NCI-H146 (cell line): ENCODE data around the gene NR0B2.
"Not testable (repeated sequence)": the region's sequence is repeated elsewhere in the genome, so short reads cannot be mapped to it uniquely, and the experiment has no call there.

ENCODE experiments used
- DNase-seq: peaks from one replicate; lab custom pipeline; 2025; lab: John Stamatoyannopoulos, UW

NR0B2 gene

DNA sequence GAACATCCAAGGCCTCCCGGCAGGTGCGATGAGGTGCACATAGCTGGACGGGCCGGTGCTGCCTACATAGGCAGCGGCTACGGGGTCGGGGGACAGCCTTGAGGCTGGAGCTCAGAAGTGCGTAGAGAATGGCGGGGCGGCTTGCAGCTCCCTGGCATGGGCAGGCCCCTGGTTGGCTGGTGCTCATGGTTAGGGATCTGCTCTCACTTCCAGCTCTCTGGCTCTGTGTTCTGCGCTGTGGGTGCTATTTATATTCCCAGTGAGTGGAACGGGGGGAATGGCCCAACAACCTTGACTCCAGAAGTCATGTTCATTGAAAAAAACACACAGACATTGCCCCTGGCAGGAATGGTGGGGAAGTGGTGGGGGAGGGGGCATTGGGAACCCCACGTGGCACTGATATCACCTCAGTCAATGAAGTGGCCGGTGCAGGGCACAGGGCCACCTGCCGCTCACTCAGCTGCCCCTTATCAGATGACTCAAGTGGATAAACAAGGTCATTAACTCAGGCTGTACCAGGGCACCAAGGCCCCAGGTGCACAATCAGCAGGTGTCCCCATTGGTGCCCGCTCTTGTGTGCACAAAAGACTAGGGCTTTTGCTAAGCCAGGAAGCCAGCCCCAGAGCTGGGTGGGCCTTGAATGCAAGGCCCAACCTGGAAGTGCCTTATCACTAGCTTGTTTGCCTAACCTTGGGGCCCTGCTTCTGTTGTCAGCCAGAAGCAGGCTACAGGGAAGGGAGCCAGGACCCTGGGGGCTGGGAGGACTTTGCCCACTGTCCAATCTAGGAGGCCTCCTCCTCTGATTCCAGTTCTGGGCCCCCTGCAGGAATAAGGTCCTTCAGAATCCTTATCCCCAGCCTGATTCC is at the start of gene NR0B2:
Gene NR0B2, minus strand, starts transcription at position 222 of the 866 bp plus-strand sequence. Its CDS starts 35 bp downstream, at position 187.
- peak; percentile 99 for DNase-seq

GRCh38 chr1:26961826-26962225 is 48.1 kb upstream of the NR0B2 start:
- DNase-seq = no peak

GRCh38 chr1:26960625-26960966 is 46.8 kb upstream of the NR0B2 start:
- no peak for DNase-seq

- peak; percentile 83 for DNase-seq
Measured at GRCh38 chr1:26959722-26960624, 46.2 kb upstream of the NR0B2 start, which contains the start of gene KDF1. Gene KDF1, minus strand, starts transcription at chr1:26960468. Its CDS starts 8,088 bp downstream, at chr1:26952380.

DNA sequence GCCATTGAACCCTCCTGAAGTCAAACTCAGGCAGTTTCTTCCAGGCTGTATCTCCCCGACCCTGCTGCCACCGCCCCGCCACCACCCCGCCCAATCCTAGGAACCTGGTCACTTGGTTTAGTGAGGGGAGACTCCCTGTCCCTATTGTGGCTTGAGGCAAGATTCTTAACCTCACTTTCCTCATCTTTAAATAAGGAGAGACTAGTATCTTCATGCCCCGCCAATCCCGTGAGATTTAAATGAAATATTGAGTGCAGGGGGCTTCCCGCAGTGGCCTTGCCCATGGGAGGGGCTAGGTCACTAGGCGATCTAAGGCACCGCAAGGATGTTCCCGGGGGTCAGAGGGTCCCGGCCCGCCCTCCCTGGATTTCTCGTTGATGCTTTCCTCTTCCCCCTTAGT is 45.5 kb upstream of the NR0B2 start:
- DNase-seq = no peak

GRCh38 chr1:26957306-26957705 is 43.5 kb upstream of the NR0B2 start:
- no peak for DNase-seq

GRCh38 chr1:26956321-26956720 is 42.5 kb upstream of the NR0B2 start:
- DNase-seq = no peak

- DNase-seq = no peak
Measured at GRCh38 chr1:26953374-26953773, 39.6 kb upstream of the NR0B2 start.

- no peak for DNase-seq
Measured at GRCh38 chr1:26951821-26952497, 38.2 kb upstream of the NR0B2 start.

- no peak for DNase-seq
Measured at GRCh38 chr1:26951216-26951615, 37.4 kb upstream of the NR0B2 start.

DNA sequence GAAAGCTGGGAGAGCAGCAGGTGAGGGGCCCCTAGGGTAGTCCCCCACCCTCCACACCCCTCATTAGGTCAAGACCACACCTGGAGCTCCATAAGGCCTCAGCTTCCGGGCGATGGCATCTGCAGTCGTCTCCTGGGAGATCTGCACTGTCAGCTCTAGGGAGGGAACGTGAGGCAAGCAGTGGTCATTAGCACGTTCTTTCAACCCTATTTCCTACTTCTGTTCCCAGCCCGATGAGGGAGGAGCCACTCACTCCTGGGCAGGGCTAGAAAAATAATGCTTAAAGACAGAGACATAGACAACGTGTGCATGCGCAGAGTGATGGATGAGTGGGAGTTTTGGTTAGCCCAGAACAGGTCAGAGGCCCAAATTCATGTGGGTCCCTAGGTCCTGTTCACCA is 36.8 kb upstream of the NR0B2 start:
- DNase-seq = no peak

DNA sequence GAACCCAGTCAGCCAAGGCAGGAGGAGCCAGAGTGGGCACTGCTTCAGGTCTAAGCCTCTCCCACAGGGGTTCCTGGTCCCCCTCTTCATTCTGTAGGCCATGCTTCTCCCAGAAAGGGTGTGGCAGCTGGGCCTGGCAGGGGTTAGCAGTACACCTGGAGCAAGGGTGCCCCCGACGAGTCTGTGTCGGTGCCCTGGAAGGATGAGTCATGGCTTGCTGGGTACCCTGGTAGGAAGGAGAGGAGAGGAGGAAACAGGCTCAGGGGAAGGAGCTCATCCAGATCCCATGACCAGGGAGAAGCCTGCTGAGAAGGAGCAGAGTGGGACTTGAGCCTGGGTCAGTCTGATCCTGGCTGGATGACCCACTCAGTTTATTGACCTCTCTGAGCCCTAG is 36.1 kb upstream of the NR0B2 start:
- DNase-seq = no peak

DNA sequence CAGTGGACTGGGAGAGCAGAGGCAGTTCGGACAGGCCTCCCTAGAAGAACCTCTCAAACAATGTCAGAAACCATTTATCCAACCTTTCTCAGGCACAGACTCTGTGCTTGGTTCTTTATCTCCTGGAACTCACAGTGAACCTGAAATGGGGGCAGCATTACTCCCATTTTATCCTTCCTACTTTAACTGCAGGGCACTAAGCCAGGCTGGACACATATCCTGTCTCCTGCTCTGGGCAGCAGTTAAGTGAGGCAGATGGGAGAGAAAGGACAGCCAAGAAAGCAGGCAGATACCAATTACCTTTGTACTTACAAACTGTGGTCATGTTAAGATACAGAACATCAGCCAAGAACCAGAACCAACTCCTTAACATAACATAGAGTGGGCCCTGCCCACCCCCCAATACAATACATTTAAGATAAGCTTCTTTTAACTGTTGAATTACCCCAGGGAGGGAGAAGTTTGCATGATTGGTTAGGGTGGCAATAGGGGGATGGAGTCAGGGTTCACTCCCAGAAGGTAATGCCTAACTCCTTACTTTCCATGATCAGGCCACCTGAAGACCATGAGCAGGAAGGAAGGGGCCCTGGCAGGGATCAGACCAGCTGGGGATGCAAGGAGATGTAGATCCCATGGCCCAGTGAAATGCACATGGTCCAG is 35.6 kb upstream of the NR0B2 start:
- DNase-seq = no peak

DNA sequence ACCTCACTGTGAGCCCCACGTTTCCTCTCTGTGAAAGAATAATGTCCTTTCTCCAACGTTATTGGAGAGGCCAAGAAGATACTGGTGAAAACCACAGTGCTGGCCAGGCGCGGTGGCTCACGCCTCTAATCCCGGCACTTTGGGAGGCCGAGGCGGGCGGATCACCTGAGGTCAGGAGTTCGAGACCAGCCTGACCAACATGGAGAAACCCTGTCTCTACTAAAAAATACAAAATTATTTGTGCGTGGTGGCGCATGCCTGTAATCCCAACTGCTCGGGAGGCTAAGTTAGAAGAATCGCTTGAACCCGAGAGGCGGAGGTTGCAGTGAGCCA is 34.9 kb upstream of the NR0B2 start:
- not testable (repeated sequence) for DNase-seq

DNA sequence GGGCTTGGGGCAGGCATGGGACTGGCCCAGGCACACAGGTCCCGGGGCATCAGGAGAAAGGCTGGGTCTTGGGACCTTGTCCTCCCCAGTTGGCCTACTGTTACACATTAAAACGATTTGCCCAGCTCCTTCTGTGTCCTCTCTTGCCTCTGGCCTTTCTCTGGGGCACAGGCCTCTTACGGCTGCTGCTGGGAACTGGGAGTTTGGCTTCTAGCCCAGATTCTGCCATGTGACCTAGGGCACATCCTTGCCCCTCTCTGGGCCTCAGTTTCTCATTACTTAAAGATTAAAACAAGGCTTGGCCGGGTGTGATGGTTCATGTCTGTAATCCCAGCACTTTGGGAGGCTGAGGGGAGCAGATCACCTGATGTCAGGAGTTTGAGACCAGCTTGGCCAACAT is 32.5 kb upstream of the NR0B2 start:
- no peak for DNase-seq

DNA sequence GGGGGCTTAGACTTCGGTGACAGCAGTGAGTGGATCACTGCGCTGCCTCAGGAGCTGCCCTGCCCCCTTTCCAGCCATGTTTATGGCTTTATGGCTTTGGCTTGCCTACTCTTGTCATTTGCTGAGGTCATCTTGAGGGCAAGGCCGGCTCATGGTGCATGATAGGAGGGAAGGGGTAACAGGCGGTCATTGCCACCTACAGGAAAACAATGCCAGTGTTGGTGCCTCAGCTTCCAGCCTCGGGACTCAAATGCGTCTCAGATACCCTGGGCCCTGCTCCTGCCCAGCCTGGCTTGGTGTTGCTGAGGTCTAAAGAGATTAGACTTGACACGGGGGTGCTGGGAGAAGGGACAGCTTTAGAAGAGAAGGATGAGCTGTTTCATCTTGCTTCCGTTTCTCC is 32.0 kb upstream of the NR0B2 start:
- no peak for DNase-seq

DNA sequence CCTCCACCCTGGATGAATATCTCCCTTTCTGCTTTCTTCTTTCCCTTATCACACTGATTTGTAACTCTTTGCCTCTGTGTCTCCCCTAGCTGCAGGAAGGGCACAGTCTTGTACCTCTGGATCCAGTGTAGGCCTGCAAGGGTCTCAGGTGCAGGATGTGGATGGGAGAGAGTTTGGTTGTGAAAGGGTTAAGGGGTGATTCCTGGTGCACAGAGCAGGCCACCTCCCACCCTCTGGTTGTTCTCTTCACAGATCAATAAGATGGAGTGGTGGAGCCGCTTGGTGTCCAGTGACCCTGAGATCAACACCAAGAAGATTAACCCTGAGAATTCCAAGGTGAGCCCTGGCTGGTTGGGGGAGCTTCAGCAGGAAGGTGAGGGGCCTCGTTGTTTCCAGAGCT is 31.4 kb upstream of the NR0B2 start:
- no peak for DNase-seq

GRCh38 chr1:26942656-26943055 is 28.9 kb upstream of the NR0B2 start:
- no peak for DNase-seq

DNA sequence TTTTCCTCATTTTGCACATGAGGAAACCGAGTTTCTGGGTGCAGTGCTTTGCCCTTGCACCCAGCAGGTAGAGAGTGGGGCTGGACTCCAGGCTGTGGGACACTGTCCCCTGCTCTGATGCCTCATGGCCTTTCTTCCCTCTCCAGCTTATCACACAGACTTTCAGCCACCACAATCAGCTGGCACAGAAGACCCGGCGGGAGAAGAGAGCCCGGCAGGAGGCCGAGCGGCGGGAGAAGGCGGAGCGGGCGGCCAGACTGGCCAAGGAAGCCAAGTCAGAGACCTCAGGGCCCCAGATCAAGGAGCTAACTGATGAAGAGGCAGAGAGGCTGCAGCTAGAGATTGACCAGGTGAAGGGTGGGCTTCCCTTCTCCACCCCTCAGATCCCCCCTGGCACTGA is 27.5 kb upstream of the NR0B2 start:
- DNase-seq = no peak

DNA sequence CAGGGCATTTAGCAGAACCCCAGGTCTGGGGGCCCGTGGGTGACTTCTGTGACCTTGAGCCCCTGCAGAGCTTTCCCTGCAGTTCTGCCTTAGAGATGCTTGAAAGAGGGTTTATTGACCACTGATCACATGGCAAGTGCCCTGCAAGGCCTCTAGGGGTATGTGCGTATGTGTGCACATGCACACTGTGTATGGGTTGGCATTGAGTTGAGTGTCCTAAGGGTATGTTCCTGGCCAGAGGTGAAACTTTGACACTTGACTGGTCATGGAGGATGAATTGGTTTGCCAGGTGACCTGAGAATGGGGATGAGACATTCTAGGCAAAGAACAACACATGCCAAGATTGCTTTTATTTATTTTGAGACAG is 24.9 kb upstream of the NR0B2 start:
- no peak for DNase-seq

DNA sequence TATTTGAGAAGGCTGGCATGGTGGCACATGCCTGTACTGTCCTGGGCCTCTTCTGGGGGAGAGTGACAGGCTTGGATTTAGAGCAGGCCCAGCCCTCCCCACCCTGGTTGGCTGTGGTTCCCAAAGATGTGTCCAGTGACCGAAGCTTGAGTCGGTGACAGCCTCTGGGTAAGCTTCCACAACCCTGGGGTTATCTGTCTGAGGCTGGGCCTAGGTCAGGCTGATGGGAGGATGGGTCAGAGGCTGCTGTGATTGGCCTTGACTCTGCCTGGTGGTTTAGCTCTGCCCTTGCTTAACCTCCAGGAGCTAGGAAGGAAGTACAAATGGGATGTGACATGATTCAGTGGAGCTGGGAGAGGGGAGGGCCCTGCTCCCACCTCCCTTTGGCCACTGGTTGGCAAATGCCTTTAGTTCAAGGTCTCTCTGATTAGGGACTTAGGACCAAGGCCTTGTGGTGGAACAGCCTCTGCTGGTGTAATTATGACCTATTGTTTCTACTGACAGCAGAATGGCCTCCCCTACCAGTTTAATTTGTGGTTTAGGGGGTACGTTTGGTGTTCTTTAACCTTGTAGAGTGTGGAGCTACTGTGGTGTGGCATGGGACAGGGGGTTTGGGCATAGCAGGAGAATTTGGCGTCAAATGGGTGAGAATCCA is 24.4 kb upstream of the NR0B2 start:
- DNase-seq = no peak

DNA sequence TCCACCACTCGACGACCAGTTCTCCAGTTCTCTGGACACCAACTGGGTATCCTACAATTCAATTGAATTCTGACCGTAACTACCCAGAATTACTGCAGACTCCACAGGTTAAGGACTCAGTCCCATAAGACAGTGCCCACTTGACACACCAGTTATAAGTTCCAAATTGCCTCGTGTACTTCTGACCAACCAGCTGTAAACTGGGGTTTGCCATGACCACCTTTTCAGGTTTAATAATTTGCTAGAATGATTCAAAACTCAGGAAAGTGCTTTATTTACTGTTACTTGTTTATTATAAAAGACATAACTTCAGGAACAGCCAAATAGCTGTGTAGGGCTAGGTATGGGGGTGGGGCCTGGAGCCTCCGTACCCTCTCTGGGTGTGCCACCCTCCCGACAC is 23.0 kb upstream of the NR0B2 start:
- no peak for DNase-seq
